SHP77 (cell line): ENCODE data around the gene RGMA.

ENCODE experiments used
- DNase-seq, 2 experiments: peaks; one replicate each; lab custom pipeline; 2025; lab: John Stamatoyannopoulos, UW

Gene RGMA

DNA sequence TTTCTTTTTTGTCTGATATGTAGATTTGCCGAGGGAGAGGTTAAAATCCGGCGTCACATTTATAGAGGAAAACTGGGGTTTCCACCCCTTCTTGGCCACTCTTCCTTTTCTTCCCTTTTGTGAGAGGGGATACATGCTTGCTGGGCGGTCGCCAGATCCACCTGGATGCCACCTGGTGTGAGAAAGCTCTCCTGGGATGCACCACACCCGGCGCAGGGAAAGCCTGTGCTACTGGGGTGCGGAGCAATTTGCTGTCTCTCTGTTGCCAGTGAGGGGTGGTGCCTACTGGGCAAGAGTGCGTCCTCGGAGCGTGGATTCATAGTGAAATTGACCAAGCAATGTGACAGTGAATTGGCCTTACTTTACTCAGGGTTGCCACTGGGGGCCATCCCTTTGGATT, 2.5 kb upstream of the RGMA start:
- no peak for DNase-seq

DNA sequence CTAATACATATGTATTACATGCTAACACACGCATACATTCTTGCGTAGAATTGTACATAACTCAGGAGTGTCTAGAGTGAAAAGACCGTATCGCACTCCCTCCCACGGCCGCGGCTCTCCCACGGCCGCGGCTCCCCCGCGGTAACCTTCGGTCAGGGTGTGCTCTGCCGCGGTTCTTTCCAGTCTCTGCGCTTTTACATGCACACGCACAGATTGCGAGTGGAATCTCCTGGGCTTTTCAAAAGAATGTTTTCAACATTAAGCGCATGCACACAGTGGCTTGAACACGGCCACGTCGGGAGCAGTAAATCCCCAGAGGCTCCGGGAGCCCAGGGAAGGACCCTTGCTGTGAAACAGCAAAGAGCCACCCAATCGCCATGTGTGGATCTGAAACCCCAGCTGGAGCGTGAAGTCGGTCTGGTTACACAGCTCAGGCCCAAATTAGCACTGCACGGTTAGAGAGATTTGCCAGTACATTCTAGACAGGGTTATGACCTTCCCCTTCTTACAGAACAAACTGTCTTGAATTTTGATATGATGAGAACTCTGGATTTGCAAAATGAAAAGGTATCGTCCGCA, 805 bp upstream of the RGMA start:
- no peak for DNase-seq

DNA sequence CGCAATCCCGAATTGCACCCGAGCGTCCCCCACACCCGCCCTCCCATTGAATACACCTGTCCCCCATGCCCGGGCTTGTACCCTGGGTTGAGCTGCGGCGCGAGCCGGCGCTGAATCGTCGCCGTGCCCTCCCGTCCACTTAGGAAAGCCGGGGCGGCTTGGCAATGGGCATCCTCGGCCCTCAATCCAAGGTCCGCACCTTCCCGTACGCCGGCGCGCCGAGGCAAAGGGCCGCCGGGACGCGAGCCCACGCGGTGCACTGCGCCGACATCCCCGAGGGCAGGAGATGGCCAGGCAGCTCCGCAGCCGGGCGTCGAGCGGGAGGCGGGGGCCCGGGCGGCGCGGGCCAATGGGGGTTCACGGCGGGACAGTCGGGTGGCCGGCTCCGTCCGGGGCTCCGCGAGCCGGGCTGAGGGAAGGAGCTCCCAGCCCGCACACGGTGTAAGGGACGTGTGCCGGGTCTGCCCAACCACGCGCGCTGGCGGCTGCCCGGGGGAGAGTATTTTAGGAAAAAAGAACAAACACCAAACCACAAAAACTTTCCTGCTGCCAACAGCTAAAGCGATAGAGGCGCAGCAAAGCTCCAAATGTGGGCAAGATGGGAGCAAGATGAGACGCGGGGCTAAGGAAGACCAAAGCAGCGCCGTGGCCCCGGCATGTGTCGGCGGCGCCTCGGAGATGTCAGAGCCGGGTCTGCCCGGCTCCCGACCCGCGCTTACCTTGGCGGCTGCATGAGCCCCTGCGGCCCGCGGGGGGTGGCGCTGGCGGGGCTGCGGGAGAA, 621 bp downstream of the RGMA start:
- DNase-seq, result no peak

DNA sequence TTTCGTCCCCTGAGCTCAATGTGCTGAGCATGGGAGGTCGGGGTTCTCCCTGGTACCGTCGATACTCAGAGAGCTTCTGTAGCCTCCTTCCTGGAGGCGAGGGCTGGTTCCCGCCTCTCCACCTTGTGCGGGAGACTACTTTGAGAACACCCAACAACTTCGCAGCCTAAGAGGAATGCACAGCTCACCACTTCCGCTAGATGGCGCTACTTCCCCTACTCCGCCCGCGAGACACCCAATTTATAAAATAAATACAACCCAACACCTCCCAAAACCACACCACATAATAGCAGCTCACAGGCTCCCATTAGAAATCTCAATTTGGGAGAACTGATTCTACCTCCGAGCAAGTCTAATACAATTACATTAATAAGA, 1.2 kb downstream of the RGMA start:
- peak in 1 of 2 experiments; percentile 11 for DNase-seq

- DNase-seq, result no peak
Measured at GRCh38 chr15:93086791-93087190, 2.2 kb downstream of the RGMA start.

GRCh38 chr15:93085692-93086091, 3.3 kb downstream of the RGMA start:
- no peak for DNase-seq

- no peak for DNase-seq
Measured at GRCh38 chr15:93082861-93083260, 6.2 kb downstream of the RGMA start.

DNA sequence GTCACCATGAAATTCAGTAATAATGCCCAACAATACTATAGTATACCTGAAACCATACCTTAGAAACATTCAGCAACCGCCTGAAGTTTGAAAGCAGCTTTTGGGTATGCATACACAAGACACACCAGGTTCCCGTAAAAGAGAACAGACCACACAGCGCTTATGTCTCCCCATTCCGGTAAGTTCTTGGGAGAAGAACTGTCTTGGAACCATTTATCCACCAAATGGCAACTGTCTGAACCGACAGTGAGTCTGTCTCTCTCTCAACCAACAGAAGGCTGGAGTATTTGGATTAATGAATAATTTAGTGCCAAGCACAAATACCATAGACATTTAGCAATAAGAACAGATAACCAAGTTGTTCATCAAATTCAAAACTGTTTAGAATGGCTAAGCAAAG, 7.6 kb downstream of the RGMA start:
- DNase-seq, result no peak

- no peak for DNase-seq
Measured at GRCh38 chr15:93080451-93080850, 8.6 kb downstream of the RGMA start.

GRCh38 chr15:93076875-93077274, 12.1 kb downstream of the RGMA start:
- DNase-seq, result no peak

GRCh38 chr15:93076217-93076616, 12.8 kb downstream of the RGMA start:
- no peak for DNase-seq

DNA sequence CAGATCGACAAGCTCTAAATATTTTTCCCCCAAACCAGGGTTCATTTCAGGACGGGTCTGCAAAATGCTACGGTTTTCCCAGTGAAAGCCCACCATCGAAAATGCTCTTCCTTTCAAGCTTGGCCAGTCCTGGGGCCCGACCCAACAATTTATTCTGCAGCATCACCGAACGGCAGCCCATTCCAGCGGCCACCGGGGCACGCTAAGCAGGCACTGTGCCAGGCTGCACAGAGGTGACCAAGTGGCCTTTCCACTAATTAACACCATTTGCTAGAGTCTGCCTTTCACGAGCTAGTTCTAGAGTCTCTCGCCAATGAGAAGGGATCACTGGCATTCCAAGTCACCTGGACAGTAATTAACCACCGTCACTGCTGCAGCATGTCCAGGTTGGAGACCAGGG, 14.4 kb downstream of the RGMA start:
- no peak for DNase-seq

DNA sequence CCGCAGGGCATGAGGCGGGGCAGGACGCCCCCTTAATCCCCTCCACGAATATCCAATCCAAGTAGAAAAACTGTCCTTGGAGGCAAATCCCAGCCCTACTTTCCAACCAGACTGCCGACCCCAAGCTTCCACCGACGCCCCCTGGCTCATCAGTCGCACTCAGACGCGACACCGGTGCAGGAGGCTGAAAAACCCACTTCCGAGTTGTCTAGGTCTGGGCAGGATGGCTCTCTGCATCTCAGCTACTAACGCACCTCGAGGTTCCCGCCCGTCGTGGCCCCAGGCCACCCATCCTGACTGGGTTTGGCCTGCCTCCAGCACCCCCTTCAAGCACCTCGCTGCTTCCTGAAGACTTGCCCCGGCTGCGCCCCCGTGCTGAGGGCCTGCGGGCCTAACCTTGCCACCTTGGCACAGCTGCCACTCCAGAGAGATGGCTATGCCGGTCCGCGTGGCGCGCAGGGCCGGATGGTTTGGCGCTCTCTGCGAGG, 15.5 kb downstream of the RGMA start:
- no peak for DNase-seq

DNA sequence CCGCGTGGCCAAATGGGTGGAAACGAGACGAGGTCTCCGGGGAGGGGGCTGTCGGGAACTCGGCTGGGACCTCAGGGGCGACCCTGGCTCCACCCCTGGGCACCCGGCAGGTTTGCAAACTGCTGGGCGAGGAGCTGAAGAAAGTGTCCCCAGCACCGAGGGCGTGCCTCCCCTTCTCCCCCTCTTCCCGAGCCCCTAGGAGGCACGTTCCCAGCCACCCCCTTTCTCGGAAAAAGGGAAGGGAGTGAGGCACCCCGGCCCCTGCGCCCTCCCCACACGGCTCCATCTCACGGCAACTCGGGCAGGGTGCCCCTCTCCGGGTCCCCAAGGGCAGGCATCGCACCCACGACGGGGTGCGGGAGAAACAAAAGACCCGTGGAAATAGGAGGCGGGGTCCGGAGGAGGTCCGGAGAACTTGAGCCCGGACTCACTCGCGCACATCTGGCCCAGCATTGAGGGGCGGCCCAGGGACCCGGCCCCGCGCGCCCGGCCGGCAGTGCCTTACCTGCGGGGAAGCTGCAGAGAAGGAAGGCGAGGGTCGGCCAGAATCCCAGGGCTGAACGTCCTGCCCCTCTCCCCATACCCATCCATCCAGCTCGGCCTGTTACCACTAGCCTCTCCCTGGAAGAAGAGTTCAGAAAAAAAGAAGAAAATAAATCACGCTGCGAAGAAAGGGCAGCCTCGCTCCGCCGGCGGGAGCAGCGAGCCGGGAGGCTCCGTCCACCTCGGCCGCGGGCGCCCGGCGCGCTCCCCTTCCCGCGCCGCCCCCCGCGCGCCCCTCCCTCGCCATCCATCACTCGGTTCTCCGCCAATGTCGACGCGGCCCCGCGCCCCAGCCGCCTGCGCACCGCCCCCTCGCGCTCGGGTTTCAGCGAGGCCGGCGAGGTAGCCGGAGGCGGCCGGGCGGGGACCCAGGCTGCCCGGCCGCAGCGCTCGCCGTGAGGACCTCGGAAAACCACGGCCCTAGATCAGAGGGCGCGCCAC, 16.3 kb downstream of the RGMA start:
- no peak for DNase-seq

- DNase-seq, result no peak
Measured at GRCh38 chr15:93072011-93072410, 17.0 kb downstream of the RGMA start.

GRCh38 chr15:93071469-93071936, 17.5 kb downstream of the RGMA start:
- DNase-seq, result no peak

GRCh38 chr15:93070551-93071296, 18.3 kb downstream of the RGMA start:
- no peak for DNase-seq

DNA sequence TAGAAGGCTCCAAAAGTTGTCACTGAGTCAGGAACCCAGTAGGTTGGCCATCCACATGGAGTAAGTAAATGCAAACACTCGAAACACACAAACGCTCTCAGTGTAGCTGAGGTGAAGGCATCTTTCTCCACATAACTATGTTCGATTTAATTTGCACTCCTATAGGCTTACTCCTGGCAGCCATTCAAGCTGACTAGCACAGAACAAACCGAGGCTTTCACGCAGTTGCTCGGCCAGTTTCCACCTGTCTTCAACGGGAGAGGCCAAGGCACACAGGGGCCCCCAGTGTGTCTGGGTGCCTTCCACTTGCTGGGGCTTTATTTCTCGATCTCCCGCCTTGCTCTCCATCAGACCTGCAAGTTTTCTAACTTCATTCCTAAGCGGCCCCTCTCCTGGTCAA, 18.9 kb downstream of the RGMA start:
- DNase-seq, result no peak

- no peak for DNase-seq
Measured at GRCh38 chr15:93068581-93069199, 20.3 kb downstream of the RGMA start.

DNA sequence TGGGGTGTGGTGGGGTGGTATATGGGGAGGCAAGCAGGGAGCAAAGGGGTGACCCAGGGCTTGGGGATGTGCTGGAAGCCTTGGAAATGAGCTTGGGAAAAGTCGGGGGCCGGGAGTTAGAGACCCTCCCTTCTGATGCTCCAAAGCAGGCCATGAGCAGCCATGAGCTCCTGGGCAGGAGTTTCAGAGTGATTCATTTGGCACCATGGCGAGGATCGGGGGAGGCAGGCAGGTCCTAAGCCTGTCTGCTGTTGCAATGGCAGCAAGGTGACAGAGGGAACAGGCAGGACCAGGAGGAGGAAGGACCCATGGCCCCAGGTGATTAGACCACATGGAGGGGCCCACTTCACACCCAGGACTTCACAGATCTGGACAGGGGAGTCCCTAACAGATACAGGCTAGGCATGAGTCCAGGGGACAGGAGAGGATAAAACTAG, 21.3 kb downstream of the RGMA start:
- no peak for DNase-seq
